Lower lobe of right lung (tissue), 2 donors: ENCODE results near the gene TENT4A. TPM values are rescaled to one million over a fixed set of nuclear protein-coding genes. Genes with fewer than 3 reads are reported as not detected.

Source experiments
- ATAC-seq, 2 donors: fragments of 200-7000 bp; cut with Tn5 transposase; one replicate each; pipeline ENCODE4 v1.9.1; 2020 to 2022; ENCODE audit warnings: mild to moderate bottlenecking in 2 of 2, moderate library complexity in 2 of 2
- DNase-seq: peaks from one replicate; pipeline ENCODE4 v3.0.0-alpha.2; 2020
- H3K27ac ChIP-seq: fragments of 200-600 bp; one replicate; pipeline ENCODE4 v1.8.0; 2022
- H3K27me3 ChIP-seq: fragments of 200-600 bp; one replicate; pipeline ENCODE4 v1.8.0; 2022; ENCODE audit warnings: low read depth
- H3K36me3 ChIP-seq: fragments of 200-600 bp; one replicate; pipeline ENCODE4 v1.8.0; 2022; ENCODE audit warnings: mild to moderate bottlenecking
- H3K4me1 ChIP-seq: fragments of 200-600 bp; one replicate; pipeline ENCODE4 v1.8.0; 2022
- H3K4me3 ChIP-seq: fragments of 200-600 bp; one replicate; pipeline ENCODE4 v1.8.0; 2022; ENCODE audit warnings: mild to moderate bottlenecking
- H3K9me3 ChIP-seq: fragments of 200-600 bp; one replicate; pipeline ENCODE4 v1.8.0; 2022
- CTCF ChIP-seq: fragments of 200-600 bp; IDR thresholded peaks from one replicate; pipeline ENCODE4 v1.8.0; 2022; ENCODE audit warnings: antibody characterized with exemption, mild to moderate bottlenecking
- intact Hi-C: fragments of 100-400 bp; cut with DNase I; formaldehyde crosslinking; loops from one replicate; pipeline ENCODE4 v1.11.0; 2022
- total RNA-seq: library from RNA; stranded (reverse); fragmentation: NEBNext Ultra II Directional; extraction: Animal tissue kit (Norgen Biotek cat#: 25700); gene quantifications from one replicate; pipeline ENCODE4 v1.2.1, GENCODE V29; 2021
- donor health status: DM: no; HTN: yes; CAD: no; lungs with severe emphysema.

The TENT4A gene
- total RNA-seq, 1 donor from 2014 or later, result 24.1 TPM

GRCh38 chr5:6704361-6704851, 8.8 kb upstream of the TENT4A start:
- peaks cover 13% of the 10 kb centered on the region for H3K27me3 ChIP-seq
- H3K4me1 ChIP-seq, result peaks cover 14% of the 10 kb centered on the region
- no peak for TF ChIP-seq CTCF
- H3K9me3 ChIP-seq, result no peaks in the 10 kb centered on the region
- DNase-seq (peak; percentile 64), ATAC-seq (peak; percentile 89 to 94)
- no peaks in the 10 kb centered on the region for H3K36me3 ChIP-seq
- no peak overlapping the region for H3K4me3 ChIP-seq
- intact Hi-C loops, result no loop called here
- H3K27ac ChIP-seq, result peak overlapping the region; percentile 51

DNA sequence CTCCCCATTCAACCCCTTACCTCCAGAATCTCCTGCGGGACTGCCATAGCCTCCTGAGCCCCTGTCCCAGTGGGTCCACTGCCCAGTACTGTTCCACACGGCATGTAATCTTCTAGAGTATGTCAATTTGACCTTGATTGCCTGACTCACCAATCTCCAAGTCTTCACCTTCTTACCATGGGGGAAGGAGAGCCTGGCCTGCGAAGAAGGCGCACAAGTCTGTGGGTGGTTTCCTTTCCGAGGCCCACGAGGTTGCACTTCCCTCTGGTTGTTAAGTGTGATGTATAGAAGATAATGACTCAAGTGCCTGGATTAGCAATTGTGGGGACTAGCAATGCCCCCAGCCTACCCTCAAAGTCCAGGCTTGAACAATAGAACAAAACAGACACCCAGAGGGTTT, 8.1 kb upstream of the TENT4A start:
- no peaks in the 10 kb centered on the region for H3K9me3 ChIP-seq
- H3K36me3 ChIP-seq, result no peaks in the 10 kb centered on the region
- intact Hi-C loops, result no loop called here
- peak in 1 of 2 donors; percentile 11 for ATAC-seq
- peaks cover 9% of the 10 kb centered on the region for H3K27me3 ChIP-seq
- peak overlapping the region; percentile 51 for H3K27ac ChIP-seq
- DNase-seq, result no peak
- H3K4me3 ChIP-seq, result no peak overlapping the region
- TF ChIP-seq CTCF, result no peak
- peaks cover 14% of the 10 kb centered on the region for H3K4me1 ChIP-seq

- Histone ChIP-seq H3K4me1 (peaks cover 14% of the 10 kb centered on the region), H3K4me3 (no peak overlapping the region), H3K27ac (no peak overlapping the region), H3K27me3 (peaks cover 3% of the 10 kb centered on the region), H3K9me3 (no peaks in the 10 kb centered on the region), H3K36me3 (no peaks in the 10 kb centered on the region)
- DNase-seq (no peak), ATAC-seq (no peak)
- intact Hi-C loops, result no loop called here
- TF ChIP-seq CTCF, result no peak
These were observed 7.3 kb upstream of the TENT4A start for GRCh38 chr5:6705959-6706358.

DNA sequence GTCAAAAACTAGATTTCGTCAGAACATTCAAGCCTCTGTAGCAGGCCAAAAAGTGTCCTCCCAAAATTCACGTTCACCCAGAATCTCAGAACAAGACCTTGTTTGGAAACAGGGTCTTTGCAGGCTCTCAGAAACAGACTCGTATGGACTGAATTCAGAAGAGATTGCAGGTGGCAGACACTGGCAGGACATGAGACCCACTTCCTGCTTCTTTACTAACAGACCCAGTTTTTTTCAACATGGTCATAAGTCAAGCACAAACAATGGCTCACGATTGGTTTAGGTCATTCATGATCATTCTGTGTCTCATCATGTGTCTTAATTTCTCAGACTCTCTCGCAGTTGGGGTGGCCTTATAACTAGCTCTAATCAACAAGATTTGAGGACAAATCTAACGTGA, 5.4 kb upstream of the TENT4A start:
- DNase-seq (no peak), ATAC-seq (no peak)
- Histone ChIP-seq H3K4me3 (no peak overlapping the region), H3K4me1 (peaks cover 14% of the 10 kb centered on the region), H3K27me3 (no peaks in the 10 kb centered on the region), H3K27ac (no peak overlapping the region), H3K9me3 (no peaks in the 10 kb centered on the region), H3K36me3 (no peaks in the 10 kb centered on the region)
- no peak for TF ChIP-seq CTCF
- intact Hi-C loops, result no loop called here

DNA sequence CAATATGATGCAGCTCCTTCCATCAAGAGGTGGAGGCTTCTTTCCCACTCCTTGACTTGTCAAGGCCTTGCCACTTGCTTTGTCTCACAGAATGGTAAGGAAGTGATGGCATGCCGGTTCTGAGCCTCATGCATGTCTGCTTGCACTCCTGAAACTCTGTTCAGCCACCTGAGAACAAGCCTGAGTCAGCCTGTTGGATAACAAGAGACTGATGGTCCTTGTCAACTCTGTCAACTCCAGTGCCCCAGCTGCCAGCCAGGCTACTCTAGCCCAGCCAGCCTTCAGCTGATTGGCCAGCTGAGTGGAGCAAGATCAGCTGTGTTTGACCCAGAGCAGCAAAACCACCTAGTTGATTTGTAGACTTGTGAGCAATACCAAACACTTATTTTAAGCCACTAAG, 4.4 kb upstream of the TENT4A start:
- H3K27ac ChIP-seq, result no peak overlapping the region
- TF ChIP-seq CTCF, result no peak
- intact Hi-C loops, result no loop called here

DNA sequence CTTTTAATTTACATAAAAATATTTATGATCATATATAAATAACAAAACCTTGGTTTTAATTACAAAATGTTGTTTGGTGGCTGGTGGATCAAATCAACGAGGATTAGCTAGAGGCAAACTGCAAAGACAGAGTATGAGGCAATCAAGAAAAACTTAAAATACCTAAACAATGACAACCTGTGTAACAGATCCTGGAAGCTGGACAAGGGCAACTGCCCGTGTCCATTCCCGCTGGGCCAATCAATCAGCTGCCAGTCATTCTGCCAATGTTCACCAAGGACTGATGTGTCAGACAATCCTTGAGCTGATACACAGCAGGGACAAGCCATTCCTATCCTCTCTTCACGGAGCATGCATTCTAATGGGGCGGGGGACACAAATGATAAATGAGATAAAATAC, 3.2 kb upstream of the TENT4A start:
- TF ChIP-seq CTCF, result no peak
- Histone ChIP-seq H3K4me1 (peaks cover 7% of the 10 kb centered on the region), H3K27me3 (no peaks in the 10 kb centered on the region), H3K9me3 (no peaks in the 10 kb centered on the region), H3K4me3 (no peak overlapping the region), H3K36me3 (no peaks in the 10 kb centered on the region), H3K27ac (no peak overlapping the region)
- DNase-seq (no peak), ATAC-seq (no peak)
- intact Hi-C loops, result no loop called here

More for the DNA sequence above, 4.4 kb upstream of the TENT4A start:
- ATAC-seq, result no peak
- H3K9me3 ChIP-seq, result no peaks in the 10 kb centered on the region
- H3K27me3 ChIP-seq, result no peaks in the 10 kb centered on the region
- no peaks in the 10 kb centered on the region for H3K36me3 ChIP-seq
- no peak overlapping the region for H3K4me3 ChIP-seq
- H3K4me1 ChIP-seq, result peaks cover 14% of the 10 kb centered on the region
- no peak for DNase-seq
